Body of pancreas (tissue), 4 donors: ENCODE data around the gene DNAJC6.

ENCODE experiments used
- POLR2A ChIP-seq, 3 donors: fragments of 450-650 bp; IDR thresholded peaks; one replicate each; pipeline ENCODE4 v1.6.1; 2016; ENCODE audit warnings: antibody characterized with exemption in 3 of 3, mild to moderate bottlenecking in 2 of 3
- TF ChIP-seq, protein P1 (sequence below), 7 experiments: fragments of 450-650 bp in 4 of 7; fragments of 200-600 bp in 3 of 7; sonication (generic) in 3 of 7; IDR thresholded peaks; one replicate each; pipeline ENCODE4 v1.5.1; 2016 to 2019; ENCODE audit warnings: antibody characterized with exemption in 7 of 7

DNA sequence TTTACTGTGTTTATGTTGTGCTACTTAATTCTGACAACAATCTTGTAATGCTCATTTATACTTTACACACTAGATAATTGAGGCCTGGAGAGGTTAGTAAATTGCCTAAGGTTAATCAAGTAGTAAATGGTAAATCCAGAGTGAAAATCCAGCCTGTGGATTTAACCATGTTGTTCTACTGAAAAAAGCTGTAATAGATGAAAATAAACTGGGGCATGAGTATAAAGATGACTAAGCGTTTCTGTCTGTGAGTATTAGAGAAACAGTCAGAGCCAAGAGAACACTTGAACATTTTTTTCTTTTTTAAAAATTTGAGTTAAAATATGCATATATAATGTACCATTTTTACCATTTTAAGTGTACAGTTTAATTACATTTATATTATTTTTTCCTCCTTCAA lies 63.2 kb downstream of the DNAJC6 start:
- TF ChIP-seq, protein P1, sequence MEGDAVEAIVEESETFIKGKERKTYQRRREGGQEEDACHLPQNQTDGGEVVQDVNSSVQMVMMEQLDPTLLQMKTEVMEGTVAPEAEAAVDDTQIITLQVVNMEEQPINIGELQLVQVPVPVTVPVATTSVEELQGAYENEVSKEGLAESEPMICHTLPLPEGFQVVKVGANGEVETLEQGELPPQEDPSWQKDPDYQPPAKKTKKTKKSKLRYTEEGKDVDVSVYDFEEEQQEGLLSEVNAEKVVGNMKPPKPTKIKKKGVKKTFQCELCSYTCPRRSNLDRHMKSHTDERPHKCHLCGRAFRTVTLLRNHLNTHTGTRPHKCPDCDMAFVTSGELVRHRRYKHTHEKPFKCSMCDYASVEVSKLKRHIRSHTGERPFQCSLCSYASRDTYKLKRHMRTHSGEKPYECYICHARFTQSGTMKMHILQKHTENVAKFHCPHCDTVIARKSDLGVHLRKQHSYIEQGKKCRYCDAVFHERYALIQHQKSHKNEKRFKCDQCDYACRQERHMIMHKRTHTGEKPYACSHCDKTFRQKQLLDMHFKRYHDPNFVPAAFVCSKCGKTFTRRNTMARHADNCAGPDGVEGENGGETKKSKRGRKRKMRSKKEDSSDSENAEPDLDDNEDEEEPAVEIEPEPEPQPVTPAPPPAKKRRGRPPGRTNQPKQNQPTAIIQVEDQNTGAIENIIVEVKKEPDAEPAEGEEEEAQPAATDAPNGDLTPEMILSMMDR (IDR thresholded peaks at IDR 0.05), result no peak
- no peak for TF ChIP-seq POLR2A (IDR thresholded peaks at IDR 0.05)
